HG02588 (cell line): Measurements from ENCODE around the gene ERVH48-1.
"Not testable (repeated sequence)": the region's sequence is repeated elsewhere in the genome, so short reads cannot be mapped to it uniquely, and the experiment has no call there.

Experiments used
- ATAC-seq: cut with Tn5 transposase; IDR thresholded peaks from one replicate; pipeline ENCODE4 v1.9.1; 2021; ENCODE audit warnings: mild to moderate bottlenecking, moderate library complexity; ENCODE audit not compliant: unreplicated experiment

ERVH48-1 gene

GRCh38 chr21:42908484-42908883, 16.9 kb downstream of the ERVH48-1 start:
- ATAC-seq, result not testable (repeated sequence)

GRCh38 chr21:42906233-42906632, 19.2 kb downstream of the ERVH48-1 start:
- no peak for ATAC-seq

- ATAC-seq, result no peak
Observed at GRCh38 chr21:42905195-42905594, 20.2 kb downstream of the ERVH48-1 start.

GRCh38 chr21:42903817-42904216, 21.6 kb downstream of the ERVH48-1 start:
- no peak for ATAC-seq

- no peak for ATAC-seq
Observed at GRCh38 chr21:42900446-42900845, 25.0 kb downstream of the ERVH48-1 start.

GRCh38 chr21:42892931-42893755, 32.3 kb downstream of the ERVH48-1 start, which contains the start of gene NDUFV3:
Gene NDUFV3 (plus strand): TSS chr21:42893309. CDS start chr21:42893334, 25 bp downstream.
- ATAC-seq, result peak; percentile 92

GRCh38 chr21:42892582-42892930, 32.9 kb downstream of the ERVH48-1 start:
- no peak for ATAC-seq

- ATAC-seq, result no peak
Observed at GRCh38 chr21:42887326-42887725, 38.1 kb downstream of the ERVH48-1 start.

GRCh38 chr21:42883921-42884320, 41.5 kb downstream of the ERVH48-1 start:
- no peak for ATAC-seq

- no peak for ATAC-seq
Observed at GRCh38 chr21:42880352-42880751, 45.1 kb downstream of the ERVH48-1 start.

GRCh38 chr21:42878993-42879787, 46.2 kb downstream of the ERVH48-1 start, which contains the start of gene WDR4:
Gene WDR4 (minus strand): TSS chr21:42879539. CDS start chr21:42879495, 44 bp downstream.
- ATAC-seq, result peak; percentile 87

- peak; percentile 17 for ATAC-seq
Observed at GRCh38 chr21:42878678-42878992, 46.8 kb downstream of the ERVH48-1 start.

- ATAC-seq, result not testable (repeated sequence)
Observed at GRCh38 chr21:42875811-42876210, 49.6 kb downstream of the ERVH48-1 start.

GRCh38 chr21:42873096-42873495, 52.3 kb downstream of the ERVH48-1 start:
- no peak for ATAC-seq

GRCh38 chr21:42868196-42868595, 57.2 kb downstream of the ERVH48-1 start:
- ATAC-seq, result no peak
